Body of pancreas (tissue), 4 donors: ENCODE results near the gene TTC3. TPM values are rescaled to one million over a fixed set of nuclear protein-coding genes. Genes with fewer than 3 reads are reported as not detected.
"Not testable (repeated sequence)": the region's sequence is repeated elsewhere in the genome, so short reads cannot be mapped to it uniquely, and the experiment has no call there.

Experiments
- ATAC-seq: fragments of 150-250 bp; one replicate; pipeline ENCODE4 v1.9.1; 2016
- DNase-seq, 4 donors: peaks; one replicate each; pipeline ENCODE4 v3.0.0-alpha.2; 2019
- H3K27ac ChIP-seq, 4 donors: fragments of 200-600 bp; sonication (generic); 1 replicate in 3 of 4; 2 replicates in 1 of 4; pipeline versions ENCODE4 v1.5.1 to v1.6.1; 2016 to 2019; ENCODE audit warnings: mild to moderate bottlenecking in 1 of 4, mixed read lengths in 1 of 4, moderate library complexity in 1 of 4
- H3K27me3 ChIP-seq, 2 donors: fragments of 200-600 bp; sonication (generic); one replicate each; pipeline ENCODE4 v1.6.0; 2016; ENCODE audit warnings: mild to moderate bottlenecking in 1 of 2
- H3K36me3 ChIP-seq, 2 donors: fragments of 200-600 bp; sonication (generic); replicated peaks in 1 of 2; 2 replicates each; pipeline ENCODE4 v1.5.1; 2016; ENCODE audit warnings: low read depth in 2 of 2; ENCODE audit not compliant: insufficient read depth in 1 of 2
- H3K4me1 ChIP-seq: fragments of 200-600 bp; sonication (generic); one replicate; pipeline ENCODE4 v1.6.0; 2016
- H3K4me3 ChIP-seq, 2 donors: fragments of 200-600 bp; sonication (generic); 1 replicate in 1 of 2; 2 replicates in 1 of 2; pipeline ENCODE4 v1.5.1; 2016 to 2019
- H3K9me3 ChIP-seq, 3 donors: fragments of 200-600 bp; sonication (generic); 1 replicate in 2 of 3; 2 replicates in 1 of 3; pipeline ENCODE4 v1.5.1; 2016
- CTCF ChIP-seq, 7 experiments: fragments of 450-650 bp in 4 of 7; fragments of 200-600 bp in 3 of 7; sonication (generic) in 3 of 7; IDR thresholded peaks; one replicate each; pipeline ENCODE4 v1.5.1; 2016 to 2019; ENCODE audit warnings: antibody characterized with exemption in 7 of 7
- POLR2A ChIP-seq, 3 donors: fragments of 450-650 bp; IDR thresholded peaks; one replicate each; pipeline ENCODE4 v1.6.1; 2016; ENCODE audit warnings: antibody characterized with exemption in 3 of 3, mild to moderate bottlenecking in 2 of 3
- whole genome bisulfite sequencing, 2 donors: methylation state at CpG; one replicate each; pipeline ENCODE4 v1.1.5; 2017; 5-methylcytosine and 5-hydroxymethylcytosine counted together
- intact Hi-C: fragments of 100-400 bp; cut with DNase I; formaldehyde crosslinking; loops from one replicate; pipeline ENCODE4 v1.15.1; 2023
- total RNA-seq, 2 donors: library from RNA; depleted of rRNA; stranded (reverse); fragments of >200 nt; gene quantifications; one replicate each; pipeline ENCODE4 v1.1.0, GENCODE V29; 2016

TTC3 gene
- total RNA-seq, 2 donors from 2014 or later: 99.9 to 246 TPM

- peak; percentile 92 to 95 (median 94) for DNase-seq
- peak; percentile 93 for ATAC-seq
- Histone ChIP-seq H3K9me3 (no peaks in the 10 kb centered on the region), H3K27me3 (no peaks in the 10 kb centered on the region), H3K4me3 (peak overlapping the region in 1 of 2 donors; percentile 21), H3K4me1 (peaks cover 6% of the 10 kb centered on the region), H3K27ac (peak overlapping the region; percentile 61 to 79 (median 70)), H3K36me3 (peaks cover 12 to 13% of the 10 kb centered on the region in 2 donors)
- intact Hi-C loops: no loop called here
- TF ChIP-seq CTCF (IDR thresholded peaks at IDR 0.05): peak in 4 of 7 experiments; percentile 15 to 54 (median 29)
- peak; percentile 13 to 72 (median 59) for TF ChIP-seq POLR2A (IDR thresholded peaks at IDR 0.05)
- 8 to 17% methylated on average over 18 to 39 of the region's 46 CpGs for WGBS, 2 donors
Observed at GRCh38 chr21:37220981-37221664, 148.1 kb downstream of the TTC3 start.

- H3K36me3 ChIP-seq: peaks cover 17 to 21% of the 10 kb centered on the region in 2 donors
- H3K27me3 ChIP-seq, H3K27ac ChIP-seq, H3K4me3 ChIP-seq, H3K9me3 ChIP-seq, DNase-seq, intact Hi-C loops, ATAC-seq, H3K4me1 ChIP-seq: not testable (repeated sequence)
- 96 to 98% methylated on average over 3 of the region's 3 CpGs for WGBS, 2 donors
Observed at GRCh38 chr21:37222248-37222647, 149.2 kb downstream of the TTC3 start.

GRCh38 chr21:37223804-37224345 lies 150.8 kb downstream of the TTC3 start:
- H3K9me3 ChIP-seq: no peaks in the 10 kb centered on the region

GRCh38 chr21:37224861-37225839 lies 152.1 kb downstream of the TTC3 start:
- ATAC-seq (no peak), DNase-seq (no peak)
- Histone ChIP-seq H3K4me1 (peaks cover 2% of the 10 kb centered on the region), H3K27me3 (no peaks in the 10 kb centered on the region), H3K36me3 (peaks cover 25 to 33% of the 10 kb centered on the region in 2 donors), H3K27ac (no peak overlapping the region), H3K4me3 (no peak overlapping the region), H3K9me3 (no peaks in the 10 kb centered on the region)
- TF ChIP-seq CTCF (IDR thresholded peaks at IDR 0.05) (no peak), POLR2A (IDR thresholded peaks at IDR 0.05) (no peak)
- intact Hi-C loops: no loop called here
- 73 to 96% methylated on average over 21 of the region's 21 CpGs for WGBS, 2 donors

More at GRCh38 chr21:37223804-37224345, 150.8 kb downstream of the TTC3 start:
- intact Hi-C loops: no loop called here
- Histone ChIP-seq H3K27ac (no peak overlapping the region), H3K4me1 (peaks cover 6% of the 10 kb centered on the region), H3K4me3 (no peak overlapping the region), H3K36me3 (peaks cover 25 to 33% of the 10 kb centered on the region in 2 donors), H3K27me3 (no peaks in the 10 kb centered on the region)
- ATAC-seq (no peak), DNase-seq (no peak)
- TF ChIP-seq CTCF (IDR thresholded peaks at IDR 0.05) (no peak), POLR2A (IDR thresholded peaks at IDR 0.05) (no peak)
- WGBS, 2 donors: 91 to 96% methylated on average over 2 of the region's 2 CpGs
